ENCODE measurements around the gene EFHD2.
"Not testable (repeated sequence)": the region's sequence is repeated elsewhere in the genome, so short reads cannot be mapped to it uniquely, and the experiment has no call there.

The EFHD2 gene

GRCh38 chr1:15388201-15388880, 21.3 kb upstream of the EFHD2 start:
- no peak for DNase-seq (ENCODE audit: low read depth)

GRCh38 chr1:15389828-15390227, 19.9 kb upstream of the EFHD2 start:
- not testable (repeated sequence) for DNase-seq (ENCODE audit: low read depth)

- DNase-seq (ENCODE audit: low read depth) = no peak
Observed at GRCh38 chr1:15390667-15391066, 19.0 kb upstream of the EFHD2 start.

- no peak for DNase-seq (ENCODE audit: low read depth)
Observed at GRCh38 chr1:15391366-15391765, 18.3 kb upstream of the EFHD2 start.

- no peak for DNase-seq (ENCODE audit: low read depth)
Observed at GRCh38 chr1:15393475-15394257, 16.0 kb upstream of the EFHD2 start.

- no peak for DNase-seq (ENCODE audit: low read depth)
Observed at GRCh38 chr1:15394258-15394690, 15.4 kb upstream of the EFHD2 start.

- no peak for DNase-seq (ENCODE audit: low read depth)
Observed at GRCh38 chr1:15397236-15397635, 12.5 kb upstream of the EFHD2 start.

- DNase-seq (ENCODE audit: low read depth) = no peak
Observed at GRCh38 chr1:15399710-15400109, 10.0 kb upstream of the EFHD2 start.

- DNase-seq (ENCODE audit: low read depth) = no peak
Observed at GRCh38 chr1:15400627-15401026, 9.1 kb upstream of the EFHD2 start.

GRCh38 chr1:15401391-15402055, 8.2 kb upstream of the EFHD2 start:
- no peak for DNase-seq (ENCODE audit: low read depth)

- no peak for DNase-seq (ENCODE audit: low read depth)
Observed at GRCh38 chr1:15402809-15403450, 6.8 kb upstream of the EFHD2 start.

GRCh38 chr1:15403962-15404580, 5.6 kb upstream of the EFHD2 start:
- DNase-seq (ENCODE audit: low read depth) = no peak

- no peak for DNase-seq (ENCODE audit: low read depth)
Observed at GRCh38 chr1:15405106-15405850, 4.4 kb upstream of the EFHD2 start.

GRCh38 chr1:15406614-15407559, 2.8 kb upstream of the EFHD2 start:
- no peak for DNase-seq (ENCODE audit: low read depth)

- DNase-seq (ENCODE audit: low read depth) = no peak
Observed at GRCh38 chr1:15407580-15407979, 2.1 kb upstream of the EFHD2 start.

- DNase-seq (ENCODE audit: low read depth) = no peak
Observed at GRCh38 chr1:15408890-15409387, 749 bp upstream of the EFHD2 start.

GRCh38 chr1:15410223-15410883, 665 bp downstream of the EFHD2 start:
- no peak for DNase-seq (ENCODE audit: low read depth)

- no peak for DNase-seq (ENCODE audit: low read depth)
Observed at GRCh38 chr1:15410884-15411245, 1.2 kb downstream of the EFHD2 start.

- no peak for DNase-seq (ENCODE audit: low read depth)
Observed at GRCh38 chr1:15411593-15412137, 2.0 kb downstream of the EFHD2 start.
